RCC 7860 (cell line): ENCODE results near the gene GALK1.
"Not testable (repeated sequence)": the region's sequence is repeated elsewhere in the genome, so short reads cannot be mapped to it uniquely, and the experiment has no call there.

Experiments used
- DNase-seq: peaks from one replicate; pipeline ENCODE4 v3.0.0-alpha.2; 2015; ENCODE audit warnings: low spot score
- FAIRE-seq: peaks from 2 replicates; lab custom pipeline; 2012; peaks lifted over from hg19 to GRCh38; lab: Jason Lieb, UNC

GALK1 gene

DNA sequence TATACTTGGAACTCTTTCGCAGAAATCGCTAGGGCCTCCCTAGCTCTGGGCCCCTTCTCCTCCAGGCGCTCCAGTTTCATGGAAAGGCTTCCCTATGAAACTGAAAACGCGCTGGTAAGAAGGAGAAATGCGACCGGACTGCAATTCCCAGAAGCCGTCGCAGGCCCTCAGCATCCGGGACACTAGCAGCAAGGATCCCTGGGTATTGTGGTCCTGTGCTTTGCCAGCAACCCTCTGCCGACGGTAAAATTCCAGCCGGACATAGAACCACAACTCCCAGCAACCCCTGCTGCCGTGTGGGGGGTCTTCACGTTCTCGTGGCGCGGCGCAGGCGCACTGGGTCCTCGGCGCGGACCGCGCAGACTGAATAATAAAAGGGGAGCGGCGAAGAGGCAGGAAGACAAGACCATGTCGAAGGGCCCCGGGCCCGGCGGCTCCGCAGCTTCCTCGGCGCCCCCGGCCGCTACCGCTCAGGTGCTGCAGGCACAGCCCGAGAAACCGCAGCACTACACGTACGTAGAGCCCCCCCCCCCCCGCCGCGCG lies 19.6 kb upstream of the GALK1 start, which contains the start of gene UNK:
Gene UNK (plus strand): TSS at position 334 of the 543 bp plus-strand sequence. CDS start 75 bp downstream, at position 409.
- DNase-seq: peak; percentile 98
- FAIRE-seq: peak; percentile 77

- DNase-seq: no peak
- no peak for FAIRE-seq
Observed at GRCh38 chr17:75783803-75784472, 18.9 kb upstream of the GALK1 start.

DNA sequence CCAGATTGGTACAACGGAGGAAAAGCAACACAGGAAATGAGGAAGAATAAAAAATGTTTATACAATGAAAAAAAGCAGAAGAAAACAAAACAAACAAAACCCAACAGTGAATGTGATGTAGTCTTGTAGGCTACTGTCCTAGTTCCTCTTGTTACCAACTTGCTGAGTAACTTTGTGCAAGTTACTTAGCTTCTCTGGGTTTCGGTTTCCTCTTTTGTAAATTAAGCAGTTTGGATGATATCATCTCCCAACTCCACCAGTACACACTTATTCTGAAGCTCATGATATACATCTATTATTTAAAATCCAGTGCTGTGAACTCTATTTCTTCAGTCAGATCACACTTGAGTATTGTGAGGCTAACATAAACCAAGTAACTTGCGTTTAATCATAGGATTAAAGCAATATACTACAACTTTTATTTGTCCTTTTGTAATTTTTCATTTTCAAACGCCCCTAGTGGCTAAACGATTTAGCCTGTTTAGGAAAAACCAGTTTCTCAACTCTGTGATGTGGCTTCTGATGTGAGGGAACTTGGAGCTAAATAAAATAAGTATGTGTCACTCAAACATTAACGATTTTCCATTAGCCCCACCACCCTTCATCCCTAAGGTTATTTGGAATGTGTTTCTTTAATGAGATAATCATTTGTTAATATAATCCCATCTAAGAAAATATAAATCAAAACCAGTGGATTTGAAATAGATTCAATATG lies 18.2 kb upstream of the GALK1 start:
- FAIRE-seq: peak; percentile 39
- peak; percentile 38 for DNase-seq

DNA sequence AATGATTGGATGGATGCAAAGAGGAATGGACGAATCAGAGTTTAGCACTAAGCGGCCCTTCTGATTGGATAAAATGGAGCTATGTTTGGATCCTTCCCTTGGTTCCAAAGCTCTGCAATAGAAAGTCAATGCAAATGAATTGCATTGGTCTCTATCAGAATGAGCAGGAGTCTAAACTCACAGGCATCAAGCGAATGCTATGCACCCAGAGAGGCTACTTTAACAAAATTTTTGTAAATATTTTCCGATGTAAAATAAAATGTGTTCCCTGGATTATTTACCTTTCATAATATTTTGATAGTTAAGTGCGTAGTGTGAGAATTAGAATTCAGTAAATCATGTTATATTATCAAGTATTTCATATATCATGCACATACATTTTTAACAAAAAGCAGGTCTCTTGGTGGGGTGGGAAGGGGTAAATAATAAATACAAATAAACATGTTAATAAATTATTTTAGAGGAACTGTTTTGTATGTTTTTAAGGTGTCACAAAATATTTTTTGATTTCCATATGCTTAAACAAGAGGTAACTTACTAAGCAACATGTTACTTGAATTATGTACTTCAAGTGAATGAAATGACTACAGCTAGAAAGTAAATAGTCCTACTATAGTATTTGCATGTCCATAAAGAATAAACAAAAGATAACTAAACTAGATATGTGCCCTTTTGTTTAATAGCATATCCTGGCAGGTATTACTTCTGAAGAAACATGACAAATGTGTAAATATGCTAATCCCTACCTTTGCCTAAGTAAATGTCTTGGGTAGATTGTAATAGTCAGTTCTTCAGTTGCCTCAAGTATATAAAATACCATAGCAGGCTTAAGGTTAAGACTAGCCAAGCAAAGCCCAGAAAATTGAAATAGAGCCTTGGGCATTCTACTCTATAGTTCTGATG lies 15.2 kb upstream of the GALK1 start:
- no peak for FAIRE-seq
- DNase-seq: no peak

DNA sequence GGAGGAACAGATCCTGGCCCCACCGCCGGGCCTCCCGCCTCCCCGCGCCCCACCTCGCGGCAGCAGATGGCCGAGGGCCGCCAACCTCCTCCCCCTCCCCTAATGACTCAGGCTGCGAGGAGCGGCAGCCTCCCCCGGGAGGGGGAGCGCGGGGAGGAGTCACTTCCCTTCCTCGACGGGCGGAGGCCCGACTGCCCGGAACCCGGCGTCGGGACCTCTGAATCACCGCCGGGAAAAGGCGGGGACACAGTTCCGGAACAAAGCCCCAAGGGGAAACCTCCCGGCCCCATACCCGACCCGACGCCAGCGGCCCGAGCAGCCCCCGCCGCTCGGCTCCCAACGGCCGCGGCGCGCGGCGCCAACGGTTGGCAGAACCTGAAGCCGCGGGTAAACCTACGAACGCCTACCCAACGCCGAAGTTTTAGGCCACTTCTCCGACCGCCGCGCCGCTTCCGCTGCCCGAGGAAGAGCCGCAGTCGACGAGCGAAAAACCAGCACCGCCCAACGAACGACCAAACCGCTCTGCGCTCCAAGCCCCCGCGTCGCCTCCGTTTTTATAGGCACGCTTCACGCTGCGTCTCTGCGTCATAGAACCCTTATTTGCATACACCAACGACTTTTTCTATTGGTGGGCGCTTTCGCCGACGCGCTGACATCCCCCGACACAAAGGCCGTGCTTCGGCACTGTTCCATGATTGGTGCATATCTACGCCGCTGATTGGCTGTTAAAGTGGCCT lies 14.4 kb upstream of the GALK1 start:
- peak; percentile 95 for FAIRE-seq

DNA sequence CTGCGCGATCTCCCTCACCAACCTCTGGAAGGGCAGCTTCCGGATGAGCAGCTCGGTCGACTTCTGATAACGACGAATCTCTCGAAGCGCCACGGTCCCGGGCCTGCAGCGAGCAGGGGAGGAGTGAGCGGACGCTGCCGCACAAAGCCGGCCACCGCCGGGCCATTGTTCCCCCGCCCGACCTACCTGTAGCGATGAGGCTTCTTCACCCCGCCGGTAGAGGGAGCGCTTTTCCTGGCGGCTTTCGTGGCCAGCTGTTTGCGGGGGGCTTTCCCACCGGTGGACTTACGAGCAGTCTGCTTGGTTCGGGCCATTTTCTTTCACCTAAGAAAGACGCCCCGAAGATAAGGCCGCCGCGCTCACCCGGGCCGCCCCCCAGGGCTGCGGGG lies 13.9 kb upstream of the GALK1 start:
- no peak for DNase-seq
- FAIRE-seq: no peak

More for the DNA sequence above, 14.4 kb upstream of the GALK1 start:
- DNase-seq: peak; percentile 100

- not testable (repeated sequence) for DNase-seq
Observed at GRCh38 chr17:75778066-75778860, 13.3 kb upstream of the GALK1 start.

DNA sequence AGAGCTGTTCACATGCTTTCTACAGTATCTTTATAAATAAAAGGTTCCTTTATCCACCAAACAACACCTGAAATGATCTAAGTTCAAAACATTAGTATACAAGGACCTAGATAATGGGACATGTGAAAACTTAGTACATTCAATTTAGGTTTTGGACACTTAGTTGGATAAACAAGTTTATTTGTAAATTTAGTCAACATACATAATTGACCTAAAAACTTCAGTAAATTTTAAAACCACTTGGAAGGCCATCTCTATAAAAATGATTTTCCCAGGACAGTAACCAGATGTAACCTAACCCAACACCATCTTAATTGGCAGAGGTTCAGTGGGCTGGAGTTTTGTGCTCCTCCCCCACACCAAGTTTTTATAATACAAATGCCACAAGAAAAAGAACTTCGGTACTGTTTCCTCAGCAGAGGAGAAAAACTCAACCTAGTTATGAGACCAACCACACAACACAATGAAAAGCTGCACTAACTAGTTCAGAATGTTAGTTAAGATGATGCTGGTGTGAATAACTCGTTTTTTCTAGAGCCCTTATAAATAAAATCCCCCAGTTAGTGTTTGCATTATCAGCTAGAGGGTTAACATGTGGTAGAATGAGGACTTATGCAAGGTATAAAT lies 12.4 kb upstream of the GALK1 start:
- DNase-seq (no peak), FAIRE-seq (no peak)

More at GRCh38 chr17:75778066-75778860, 13.3 kb upstream of the GALK1 start:
- FAIRE-seq: not testable (repeated sequence)

DNA sequence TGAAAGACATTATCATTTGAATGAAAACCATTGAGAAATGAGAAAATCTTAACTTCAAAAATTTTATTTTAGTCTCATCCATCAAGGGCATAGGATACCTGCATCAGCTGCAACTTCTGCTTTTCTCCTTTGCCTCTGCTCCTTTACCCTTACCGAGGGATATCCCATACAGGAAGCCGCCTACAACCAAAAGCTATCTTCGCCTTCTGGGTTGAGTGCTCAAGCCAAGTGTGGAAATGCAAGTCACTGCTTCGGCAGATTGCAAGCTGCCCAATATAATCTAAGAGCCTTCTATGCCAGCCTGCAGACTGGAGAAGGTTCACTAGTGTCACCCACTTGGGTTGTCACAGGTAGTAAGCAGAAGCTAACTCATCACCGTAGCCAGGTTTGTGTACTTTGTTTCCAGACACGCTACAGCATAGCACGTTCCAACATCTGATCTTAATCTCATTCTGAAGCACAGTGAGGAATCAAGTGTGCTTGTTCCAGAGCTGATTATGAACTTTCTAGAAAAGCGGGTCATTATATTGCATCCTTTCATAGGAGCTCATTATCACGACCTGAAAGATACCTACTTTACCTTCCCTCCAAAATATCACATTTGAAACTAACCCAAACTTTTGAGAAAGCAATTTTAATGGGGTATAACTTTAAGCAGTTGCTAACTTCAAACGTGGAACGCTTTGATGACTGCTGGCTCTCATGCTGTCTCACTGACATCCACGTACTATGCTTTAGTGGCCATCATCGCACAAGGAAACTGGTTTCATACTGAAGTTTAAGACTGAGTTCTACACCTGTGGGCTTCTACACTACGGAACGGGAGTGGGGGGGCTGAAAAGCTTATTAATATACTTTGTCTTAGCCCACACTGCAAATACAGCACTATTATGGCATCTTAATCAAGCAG lies 11.6 kb upstream of the GALK1 start:
- no peak for FAIRE-seq

DNA sequence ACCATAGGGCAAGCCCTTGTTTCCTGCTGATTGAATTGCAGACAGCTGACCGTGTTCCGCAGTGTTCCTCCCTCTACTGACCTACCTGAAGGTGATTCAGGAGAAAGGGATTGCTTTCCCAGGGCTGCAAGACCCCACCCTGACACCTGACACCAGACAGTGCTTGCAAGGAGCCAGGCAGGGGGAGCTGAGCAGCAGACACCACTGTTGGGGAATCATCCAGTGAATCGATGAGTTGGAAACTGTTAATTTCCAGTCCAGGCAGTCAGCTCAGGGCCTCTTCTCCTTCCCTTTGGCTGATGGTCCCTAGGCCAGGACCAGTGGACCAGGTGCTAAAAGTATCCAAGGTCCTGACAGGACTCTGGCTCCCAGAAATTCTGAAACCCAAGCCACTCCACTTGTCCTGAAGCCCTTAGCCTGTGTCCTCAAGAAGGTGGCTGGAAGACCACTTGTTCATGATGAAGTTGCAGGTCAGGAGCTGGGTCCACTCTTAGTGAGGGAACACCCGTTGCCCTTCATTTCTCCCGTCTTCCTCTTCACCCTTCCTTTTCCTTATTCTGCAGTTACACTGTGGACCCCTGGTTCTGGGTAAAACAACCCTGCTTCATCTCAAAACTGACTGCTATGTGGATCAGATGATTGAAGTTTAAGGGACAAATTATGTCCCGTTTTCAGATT lies 10.1 kb upstream of the GALK1 start:
- DNase-seq: no peak
- FAIRE-seq: no peak

More for the DNA sequence above, 11.6 kb upstream of the GALK1 start:
- no peak for DNase-seq

GRCh38 chr17:75774471-75774990 lies 9.5 kb upstream of the GALK1 start:
- no peak for FAIRE-seq

GRCh38 chr17:75773808-75774470 lies 8.9 kb upstream of the GALK1 start:
- DNase-seq (no peak), FAIRE-seq (no peak)

More at GRCh38 chr17:75774471-75774990, 9.5 kb upstream of the GALK1 start:
- no peak for DNase-seq

GRCh38 chr17:75773121-75773807 lies 8.3 kb upstream of the GALK1 start:
- DNase-seq (no peak), FAIRE-seq (no peak)

- DNase-seq (no peak), FAIRE-seq (no peak)
Observed at GRCh38 chr17:75771334-75772281, 6.6 kb upstream of the GALK1 start.

GRCh38 chr17:75769536-75769935 lies 4.5 kb upstream of the GALK1 start:
- FAIRE-seq (no peak), DNase-seq (no peak)
